ENCODE data around the gene PLD2.

DNA sequence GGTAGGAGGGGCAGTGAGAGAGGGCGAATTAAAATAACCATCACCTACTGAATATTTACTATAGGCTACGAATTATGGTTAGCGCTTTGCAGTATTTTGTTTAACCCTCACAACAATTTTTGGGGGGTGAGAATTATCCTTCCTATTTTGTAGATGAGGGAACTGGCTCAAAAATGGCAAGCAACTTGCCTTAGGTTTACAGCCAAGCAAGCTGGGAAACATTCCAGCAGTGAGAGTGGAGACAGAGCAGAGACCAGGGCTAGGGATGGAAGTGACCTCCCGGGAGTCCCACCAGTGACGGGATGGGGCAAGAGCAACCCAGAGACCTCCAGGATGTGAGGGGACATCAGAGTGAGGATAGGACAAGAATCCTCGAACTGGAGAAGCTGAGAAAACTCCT is 20.4 kb upstream of the PLD2 start:
- TF ChIP-seq POLR2AphosphoS5 (IDR thresholded peaks at IDR 0.05; ENCODE audit: borderline replicate concordance, low read depth, low read length), result no peak
- TF ChIP-seq EZH2 (IDR thresholded peaks at IDR 0.05), result no peak

All from SK-N-MC (cell line).